HG03460 (cell line): ENCODE measurements around the gene BBOX1.
"Not testable (repeated sequence)": the region's sequence is repeated elsewhere in the genome, so short reads cannot be mapped to it uniquely, and the experiment has no call there.

Source experiments
- ATAC-seq: cut with Tn5 transposase; IDR thresholded peaks from one replicate; pipeline ENCODE4 v1.9.1; 2021; ENCODE audit not compliant: unreplicated experiment

BBOX1 gene

DNA sequence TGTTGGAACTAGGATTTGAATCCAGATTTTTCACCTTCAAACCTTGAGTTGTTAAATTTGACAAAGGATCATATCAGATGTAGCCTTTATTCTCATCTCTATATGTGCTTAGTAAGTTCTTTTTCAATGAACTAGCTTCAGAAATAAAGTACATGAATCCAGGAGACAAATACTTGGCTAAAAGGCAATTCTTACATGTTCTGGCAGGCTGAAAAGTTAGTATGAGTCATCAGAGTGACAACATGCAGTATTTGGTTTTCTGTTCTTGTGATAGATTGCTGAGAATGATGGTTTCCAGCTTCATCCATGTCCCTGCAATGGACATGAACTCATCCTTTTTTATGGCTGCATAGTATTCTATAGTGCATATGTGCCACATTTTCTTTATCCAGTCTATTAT is 40.4 kb downstream of the BBOX1 start:
- no peak for ATAC-seq

GRCh38 chr11:27083241-27083640 is 42.6 kb downstream of the BBOX1 start:
- ATAC-seq: no peak

DNA sequence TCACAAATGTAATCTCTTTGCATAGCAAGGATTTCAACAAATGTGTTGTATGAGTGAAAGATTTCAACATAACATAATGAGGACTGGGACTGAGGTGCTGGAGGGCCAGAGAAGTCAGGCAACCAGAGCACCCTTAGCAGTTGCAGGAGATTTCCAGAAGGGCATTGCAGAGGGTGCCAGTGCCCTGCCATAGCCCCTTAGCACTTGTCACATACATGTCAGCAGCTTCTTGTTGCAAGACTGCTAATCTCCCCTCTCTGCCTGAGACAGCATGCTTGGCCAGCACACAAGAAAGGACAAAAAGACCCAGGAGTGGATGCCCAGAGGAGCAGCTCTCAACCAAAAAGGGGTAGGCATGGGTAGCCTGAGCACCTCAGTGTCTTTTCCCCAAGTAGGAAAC is 43.2 kb downstream of the BBOX1 start:
- ATAC-seq: no peak

DNA sequence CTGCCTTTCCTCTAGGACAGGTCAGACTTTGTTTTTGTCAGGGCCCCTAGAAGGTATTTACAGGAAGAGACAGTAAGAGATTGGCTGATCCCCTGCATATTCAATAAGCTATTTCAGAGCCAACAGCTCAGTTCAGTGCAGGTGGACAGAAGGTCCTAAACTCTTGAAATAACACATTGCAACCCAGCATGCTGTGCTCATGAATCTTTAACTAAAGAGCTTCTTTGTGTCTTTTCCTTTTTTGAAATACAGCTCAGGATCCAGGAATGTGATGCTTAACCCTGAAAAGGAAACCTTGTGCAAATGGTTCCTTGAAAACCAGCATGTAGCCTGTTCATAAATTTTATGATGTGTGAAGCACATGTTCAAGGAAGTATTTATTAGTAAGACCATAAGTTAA is 43.9 kb downstream of the BBOX1 start:
- no peak for ATAC-seq

DNA sequence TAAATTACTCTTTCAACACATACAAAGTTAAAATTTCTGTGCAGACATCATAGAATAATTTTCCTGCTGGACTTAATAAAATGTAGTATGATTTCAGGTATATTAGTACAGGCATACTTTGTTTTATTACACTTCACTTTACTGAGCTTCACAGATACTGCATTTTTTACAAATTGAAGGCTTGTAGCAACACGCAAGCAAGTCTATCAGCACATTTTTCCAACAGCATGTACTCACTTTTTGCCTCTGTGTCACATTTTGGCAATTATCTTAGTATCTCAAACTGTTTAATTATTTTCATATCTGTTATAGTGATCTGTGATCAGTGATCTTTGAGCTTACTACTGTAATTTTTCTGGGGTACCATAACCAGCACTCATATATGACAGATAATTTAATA is 44.5 kb downstream of the BBOX1 start:
- no peak for ATAC-seq

GRCh38 chr11:27085605-27086004 is 45.0 kb downstream of the BBOX1 start:
- no peak for ATAC-seq

GRCh38 chr11:27087432-27087831 is 46.8 kb downstream of the BBOX1 start:
- no peak for ATAC-seq

DNA sequence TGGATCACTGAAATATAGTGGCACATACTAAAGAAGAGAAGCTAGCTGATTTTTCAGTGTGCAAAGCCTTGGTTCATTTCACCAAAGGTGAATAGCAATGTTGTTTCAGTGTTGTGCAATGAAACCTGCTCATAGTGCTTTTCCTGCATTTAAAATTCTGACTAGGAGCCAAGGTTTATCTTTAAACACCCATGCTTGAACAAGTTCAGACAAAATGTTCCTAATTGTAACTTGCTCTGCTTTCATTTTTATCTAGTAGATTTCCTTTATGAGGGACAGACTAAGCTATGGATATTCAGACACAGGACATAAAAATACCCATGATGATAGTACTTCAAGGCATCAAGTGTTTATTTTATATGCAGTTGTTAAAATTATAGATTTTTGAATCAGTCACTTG is 47.7 kb downstream of the BBOX1 start:
- no peak for ATAC-seq

GRCh38 chr11:27089746-27090145 is 49.1 kb downstream of the BBOX1 start:
- ATAC-seq: no peak

GRCh38 chr11:27090357-27090948 is 49.8 kb downstream of the BBOX1 start:
- ATAC-seq: not testable (repeated sequence)

DNA sequence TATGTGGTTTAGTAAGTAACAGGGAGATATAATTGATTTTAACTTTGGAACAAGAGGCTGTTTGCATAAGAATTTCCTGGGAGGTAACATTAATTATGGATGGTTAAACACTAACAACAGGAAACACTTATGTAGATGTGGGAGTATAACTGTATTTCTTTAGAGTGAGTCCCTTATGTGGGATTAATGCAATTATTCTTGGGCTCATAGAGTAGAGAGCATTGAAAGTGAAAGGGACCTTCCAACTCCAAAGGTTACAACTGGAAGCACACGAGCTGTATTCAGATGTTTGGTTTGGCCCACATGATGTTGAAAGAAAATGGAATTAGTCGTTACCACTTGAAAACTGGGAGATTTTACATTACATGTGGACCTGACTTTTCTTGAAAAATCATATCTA is 53.5 kb downstream of the BBOX1 start:
- ATAC-seq: no peak

DNA sequence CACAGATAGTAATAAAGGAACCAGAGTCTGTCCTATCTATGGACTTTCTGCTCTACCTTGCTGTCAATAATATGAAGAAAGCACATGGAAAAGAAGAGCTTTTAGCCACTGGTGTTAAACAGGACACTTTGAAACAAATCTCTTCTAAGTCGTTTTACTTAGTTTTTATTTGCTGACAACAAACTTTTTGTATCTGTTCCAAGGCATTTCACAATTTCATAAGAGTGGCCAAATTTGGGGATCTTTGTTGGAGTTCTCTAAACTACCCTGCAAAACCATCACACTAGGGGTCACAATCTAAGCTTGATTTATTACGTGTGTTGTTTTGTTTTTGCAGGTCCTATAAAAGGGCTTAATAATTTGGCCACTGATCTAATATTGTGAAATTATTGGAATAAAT is 54.4 kb downstream of the BBOX1 start:
- no peak for ATAC-seq

DNA sequence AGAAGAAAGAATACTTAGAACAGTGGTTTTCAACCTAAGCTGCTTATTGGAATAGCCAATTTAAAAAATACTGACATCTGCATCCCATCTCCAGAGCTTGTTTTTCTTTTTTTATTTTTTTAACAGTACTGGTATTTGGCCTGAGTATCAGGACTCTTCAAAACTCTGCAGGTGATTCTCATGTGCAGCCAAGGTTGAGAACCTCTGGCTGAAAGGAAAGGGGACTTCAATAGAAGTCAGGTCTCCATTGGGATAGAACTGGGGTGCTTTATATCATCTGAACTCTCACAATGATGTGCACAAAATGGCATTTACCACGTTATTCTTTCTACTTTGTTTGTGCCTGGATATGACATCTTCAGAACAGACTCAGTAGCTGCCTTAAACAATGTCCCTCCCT is 55.3 kb downstream of the BBOX1 start:
- ATAC-seq: no peak

DNA sequence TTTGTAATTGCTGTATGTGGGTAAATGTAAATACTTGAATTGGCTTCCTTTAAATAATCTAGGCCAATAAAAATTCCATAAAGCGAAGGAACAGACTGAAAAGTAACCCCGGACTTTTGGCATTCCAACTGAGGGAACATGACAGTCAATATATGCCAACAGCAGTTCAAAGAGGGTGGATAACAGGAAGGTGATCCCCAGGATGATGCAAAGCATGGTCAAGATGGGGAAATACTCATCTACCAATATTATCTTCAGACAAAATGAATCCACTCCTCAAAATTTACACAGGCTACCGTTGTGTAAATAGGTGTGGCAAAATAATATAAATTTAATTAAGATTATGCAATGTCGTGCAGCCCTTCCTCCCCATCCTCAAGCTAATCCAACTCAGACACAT is 56.9 kb downstream of the BBOX1 start:
- no peak for ATAC-seq

- no peak for ATAC-seq
Measured at GRCh38 chr11:27100534-27100933, 59.9 kb downstream of the BBOX1 start.

- ATAC-seq: no peak
Measured at GRCh38 chr11:27107548-27107947, 66.9 kb downstream of the BBOX1 start.

GRCh38 chr11:27108809-27109208 is 68.2 kb downstream of the BBOX1 start:
- ATAC-seq: no peak

DNA sequence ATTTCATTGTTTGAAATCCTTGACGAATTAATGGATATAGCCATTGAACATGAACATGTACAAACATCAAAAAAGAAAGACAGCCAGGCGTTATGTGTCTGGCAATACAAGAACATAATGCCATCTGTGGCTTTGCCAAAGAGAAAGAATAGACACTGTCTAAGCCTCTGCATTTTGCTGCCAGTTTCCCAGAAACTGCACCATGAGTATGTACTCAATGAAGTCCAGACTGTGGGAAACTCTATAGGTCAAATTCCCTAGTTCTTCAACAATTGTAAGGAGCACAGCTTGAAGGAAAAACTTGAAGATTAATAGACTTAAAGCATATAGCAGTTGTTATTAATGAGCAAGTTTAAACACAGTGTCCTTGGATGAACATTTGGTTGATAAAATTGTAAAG is 71.3 kb downstream of the BBOX1 start:
- no peak for ATAC-seq

- no peak for ATAC-seq
Measured at GRCh38 chr11:27112946-27113345, 72.3 kb downstream of the BBOX1 start.

DNA sequence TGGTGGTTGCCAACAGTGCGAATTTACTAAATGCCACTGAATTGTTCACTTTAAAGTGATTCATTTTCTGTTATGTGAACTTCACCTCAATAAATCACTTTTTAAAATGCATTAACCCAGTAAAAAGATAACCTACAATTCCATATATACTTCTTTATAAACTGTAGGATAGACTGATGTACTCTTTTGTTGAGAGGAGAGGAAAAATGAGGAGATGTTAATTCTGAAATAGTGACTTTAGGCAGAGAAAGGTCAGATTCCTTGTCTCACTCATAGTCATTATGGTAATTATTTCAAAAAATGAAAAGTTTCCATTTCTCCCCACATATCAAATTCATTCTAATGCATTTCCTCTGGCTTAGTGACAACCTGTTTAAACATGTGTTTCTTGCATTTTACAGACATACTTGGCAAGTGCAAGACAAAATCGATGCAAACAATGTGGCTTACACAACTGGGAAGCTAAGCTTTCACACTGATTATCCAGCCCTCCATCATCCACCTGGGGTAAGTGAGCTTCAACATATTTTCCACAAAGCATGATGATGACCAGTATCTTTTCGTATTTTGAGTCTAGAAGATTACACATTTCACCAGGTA is 74.5 kb downstream of the BBOX1 start:
- ATAC-seq: no peak

DNA sequence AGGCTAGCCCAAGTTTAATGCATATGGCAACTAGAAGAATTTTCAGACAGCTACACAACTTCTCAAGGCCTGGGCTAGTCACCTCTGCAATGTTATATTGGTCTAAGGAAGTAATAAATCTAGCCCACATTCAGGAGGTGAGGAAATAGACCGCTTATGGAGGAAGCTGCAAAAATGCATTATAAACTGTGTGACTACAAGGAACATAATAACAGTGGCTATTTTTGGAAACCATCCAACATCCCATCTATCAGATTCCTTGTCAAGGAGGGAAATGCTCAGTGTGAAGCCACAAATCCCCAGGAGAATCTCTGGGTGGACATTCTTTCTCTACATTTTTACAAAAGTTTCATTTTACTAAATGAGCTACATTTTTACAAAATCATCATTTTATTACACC is 76.1 kb downstream of the BBOX1 start:
- ATAC-seq: no peak

DNA sequence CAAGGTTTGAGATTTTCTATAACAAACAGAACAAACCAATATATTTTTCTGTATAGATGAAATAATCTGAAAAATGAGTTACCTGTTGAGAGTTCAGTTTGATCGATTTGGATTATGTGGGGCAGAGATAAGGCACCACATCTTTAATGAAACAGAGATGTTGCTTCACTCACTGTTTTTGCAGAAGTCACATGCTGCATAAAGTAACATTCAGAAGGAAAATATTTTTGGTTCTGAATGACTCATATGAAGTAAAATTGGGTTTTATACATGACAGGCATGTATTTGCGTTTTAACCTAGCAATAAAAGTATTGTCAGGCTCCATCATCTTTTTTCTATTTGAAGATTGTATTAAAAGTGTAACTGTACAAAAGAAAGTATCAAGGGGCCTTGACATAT is 77.8 kb downstream of the BBOX1 start:
- no peak for ATAC-seq

GRCh38 chr11:27118949-27119348 is 78.3 kb downstream of the BBOX1 start:
- ATAC-seq: no peak
